Loucy (cell line): ENCODE measurements around the gene ARHGAP24.

ENCODE experiments used
- H2AFZ ChIP-seq: fragments of 200-600 bp; sonication (generic); 2 replicates; pipeline ENCODE4 v1.6.0; 2016; ENCODE audit warnings: antibody characterized with exemption, mild to moderate bottlenecking, low read length, moderate library complexity
- H3F3A ChIP-seq: fragments of 200-600 bp; 2 replicates; pipeline ENCODE4 v1.6.0; 2016; ENCODE audit warnings: antibody characterized with exemption, low read depth, mild to moderate bottlenecking
- H3K27me3 ChIP-seq: fragments of 200-600 bp; sonication (generic); 2 replicates; pipeline ENCODE4 v1.6.1; 2014; ENCODE audit warnings: low read length, mild to moderate bottlenecking; ENCODE audit not compliant: insufficient read depth, poor library complexity, severe bottlenecking
- H3K36me3 ChIP-seq: fragments of 200-600 bp; sonication (generic); 2 replicates; pipeline ENCODE4 v1.6.1; 2016; ENCODE audit warnings: low read length; ENCODE audit not compliant: insufficient read depth
- H3K4me1 ChIP-seq: fragments of 200-600 bp; sonication (generic); 2 replicates; pipeline ENCODE4 v1.5.1; 2014; ENCODE audit warnings: low read length, mild to moderate bottlenecking; ENCODE audit not compliant: insufficient read depth, poor library complexity, severe bottlenecking
- H3K4me2 ChIP-seq: fragments of 200-600 bp; sonication (generic); 2 replicates; pipeline ENCODE4 v1.6.0; 2014; ENCODE audit warnings: antibody characterized with exemption, low read length, low read depth, mild to moderate bottlenecking; ENCODE audit not compliant: poor library complexity, severe bottlenecking
- H3K4me3 ChIP-seq: fragments of 200-600 bp; sonication (generic); 2 replicates; pipeline ENCODE4 v1.5.1; 2014; ENCODE audit warnings: low read length, mild to moderate bottlenecking, mixed read lengths; ENCODE audit not compliant: poor library complexity, severe bottlenecking
- H3K79me2 ChIP-seq: fragments of 200-600 bp; sonication (generic); 2 replicates; pipeline ENCODE4 v1.6.1; 2014; ENCODE audit warnings: low read length; ENCODE audit not compliant: insufficient read depth
- H3K9ac ChIP-seq: fragments of 200-600 bp; sonication (generic); 2 replicates; pipeline ENCODE4 v1.6.0; 2014; ENCODE audit warnings: mild to moderate bottlenecking, low read depth, low read length, moderate library complexity; ENCODE audit not compliant: poor library complexity, severe bottlenecking
- H3K9me2 ChIP-seq: fragments of 200-600 bp; sonication (generic); replicated peaks from 2 replicates; pipeline ENCODE4 v1.6.1; 2016; ENCODE audit warnings: low read depth, low read length, mixed read lengths
- H3K9me3 ChIP-seq: fragments of 200-600 bp; sonication (generic); 2 replicates; pipeline ENCODE4 v1.6.1; 2014; ENCODE audit warnings: mild to moderate bottlenecking, antibody characterized with exemption, low read length, low read depth; ENCODE audit not compliant: insufficient read depth
- H4K20me1 ChIP-seq: fragments of 200-600 bp; sonication (generic); 2 replicates; pipeline ENCODE4 v1.6.0; 2014; ENCODE audit warnings: antibody characterized with exemption, low read length, mild to moderate bottlenecking; ENCODE audit not compliant: insufficient read depth, poor library complexity, severe bottlenecking
- CTCF ChIP-seq: fragments of 200-600 bp; sonication (generic); conservative IDR thresholded peaks from 2 replicates; pipeline ENCODE4 v1.5.1; 2014; ENCODE audit warnings: mild to moderate bottlenecking, antibody characterized with exemption, low read length
- EZH2phosphoT487 ChIP-seq: fragments of 200-600 bp; IDR thresholded peaks from 2 replicates; pipeline ENCODE4 v1.6.1; 2018; ENCODE audit warnings: antibody characterized with exemption, mild to moderate bottlenecking, moderate library complexity, borderline replicate concordance

Gene ARHGAP24

DNA sequence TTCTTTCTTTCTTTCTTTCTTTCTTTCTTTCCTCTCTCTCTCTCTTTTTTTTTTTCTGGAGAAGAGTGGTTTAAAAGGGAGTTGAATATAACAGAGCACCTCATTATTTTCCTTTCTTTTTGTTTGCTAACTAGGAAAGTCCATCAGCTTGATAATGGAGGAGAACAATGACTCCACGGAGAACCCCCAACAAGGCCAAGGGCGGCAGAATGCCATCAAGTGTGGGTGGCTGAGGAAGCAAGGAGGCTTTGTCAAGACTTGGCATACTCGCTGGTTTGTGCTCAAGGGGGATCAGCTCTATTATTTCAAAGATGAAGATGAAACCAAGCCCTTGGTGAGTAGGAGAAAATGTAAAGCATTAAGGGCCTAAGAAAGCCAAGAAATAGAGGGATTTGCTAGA is 95.4 kb downstream of the ARHGAP24 start:
- H3K9me3 ChIP-seq: no peaks in the 10 kb centered on the region
- H3F3A ChIP-seq: no peaks in the 10 kb centered on the region
- no peak overlapping the region for H2AFZ ChIP-seq
- no peaks in the 10 kb centered on the region for H4K20me1 ChIP-seq
- H3K9ac ChIP-seq: no peak overlapping the region
- H3K27me3 ChIP-seq: no peaks in the 10 kb centered on the region
- no peak for TF ChIP-seq EZH2phosphoT487
- no peak for TF ChIP-seq CTCF
- H3K79me2 ChIP-seq: no peaks in the 10 kb centered on the region
- H3K36me3 ChIP-seq: no peaks in the 10 kb centered on the region
- no peak overlapping the region for H3K4me2 ChIP-seq
- no peak overlapping the region for H3K4me3 ChIP-seq
- H3K9me2 ChIP-seq: no peaks in the 10 kb centered on the region
- no peaks in the 10 kb centered on the region for H3K4me1 ChIP-seq

DNA sequence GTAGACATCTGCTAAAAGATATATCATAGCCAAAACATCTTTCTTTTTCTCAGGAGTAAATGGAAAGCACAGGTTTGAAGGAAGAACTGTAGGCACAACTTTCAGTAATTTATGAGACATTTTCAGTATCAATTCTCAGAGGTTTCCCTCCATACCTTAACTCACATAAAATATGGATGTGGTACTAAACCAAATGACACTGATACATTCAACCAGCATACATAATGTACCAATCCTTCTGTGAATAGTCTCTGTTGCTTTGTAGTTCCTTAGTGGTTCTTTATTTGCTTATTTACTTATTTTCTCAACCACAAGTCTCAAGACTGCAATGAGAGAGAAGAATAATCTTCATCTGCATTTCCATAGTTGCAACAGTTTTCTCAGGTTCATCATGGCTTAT is 96.1 kb downstream of the ARHGAP24 start:
- no peak overlapping the region for H3K4me3 ChIP-seq
- H3K27me3 ChIP-seq: no peaks in the 10 kb centered on the region
- H3K4me1 ChIP-seq: no peaks in the 10 kb centered on the region
- no peak overlapping the region for H3K9ac ChIP-seq
- no peaks in the 10 kb centered on the region for H3K9me3 ChIP-seq
- no peaks in the 10 kb centered on the region for H3F3A ChIP-seq
- H4K20me1 ChIP-seq: no peaks in the 10 kb centered on the region
- H3K4me2 ChIP-seq: no peak overlapping the region
- H3K79me2 ChIP-seq: no peaks in the 10 kb centered on the region
- H3K9me2 ChIP-seq: no peaks in the 10 kb centered on the region
- no peaks in the 10 kb centered on the region for H3K36me3 ChIP-seq
- no peak for TF ChIP-seq CTCF
- TF ChIP-seq EZH2phosphoT487: no peak
- H2AFZ ChIP-seq: no peak overlapping the region

DNA sequence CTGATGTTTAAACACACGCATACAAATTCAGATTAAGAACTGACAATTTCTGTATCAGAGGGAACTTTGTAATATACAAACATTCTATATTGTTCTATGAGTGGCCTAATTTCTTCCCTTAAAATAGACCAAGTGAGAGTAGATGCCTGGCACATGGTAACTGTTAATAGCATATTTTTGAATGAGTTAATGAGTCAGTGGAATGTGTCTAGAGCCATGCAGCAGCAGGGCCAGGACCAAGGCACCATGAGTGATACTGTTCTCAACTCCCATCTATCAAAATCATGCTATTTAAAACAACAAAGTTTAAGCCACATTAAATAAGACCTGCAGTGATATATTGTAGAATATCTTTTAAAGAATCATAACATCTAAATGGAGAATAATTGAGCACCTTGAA is 98.3 kb downstream of the ARHGAP24 start:
- Histone ChIP-seq H3K4me1 (no peaks in the 10 kb centered on the region), H3K4me3 (no peak overlapping the region), H4K20me1 (no peaks in the 10 kb centered on the region), H3K36me3 (no peaks in the 10 kb centered on the region), H3K79me2 (no peaks in the 10 kb centered on the region), H3K9me3 (no peaks in the 10 kb centered on the region), H3K9me2 (no peaks in the 10 kb centered on the region), H3K9ac (no peak overlapping the region), H3K27me3 (no peaks in the 10 kb centered on the region), H3F3A (no peaks in the 10 kb centered on the region), H2AFZ (no peak overlapping the region), H3K4me2 (no peak overlapping the region)
- TF ChIP-seq EZH2phosphoT487 (no peak), CTCF (no peak)
